Tibial nerve (tissue), 4 donors: ENCODE measurements around the gene EFCAB11. TPM values are rescaled to one million over a fixed set of nuclear protein-coding genes. Genes with fewer than 3 reads are reported as not detected.
"Not testable (repeated sequence)": the region's sequence is repeated elsewhere in the genome, so short reads cannot be mapped to it uniquely, and the experiment has no call there.

ENCODE experiments used
- DNase-seq, 2 donors: peaks; one replicate each; pipeline ENCODE4 v3.0.0-alpha.2; 2019; ENCODE audit warnings: low spot score in 2 of 2
- H3K27ac ChIP-seq, 4 donors: fragments of 200-600 bp; sonication (generic) in 3 of 4; one replicate each; pipeline ENCODE4 v1.5.1; 2017 to 2019; ENCODE audit warnings: mild to moderate bottlenecking in 1 of 4
- H3K27me3 ChIP-seq, 2 donors: fragments of 200-600 bp; sonication (generic) in 1 of 2; one replicate each; pipeline versions ENCODE4 v1.5.1 to v1.6.0; 2017 to 2019
- H3K36me3 ChIP-seq, 3 donors: fragments of 200-600 bp; sonication (generic); one replicate each; pipeline ENCODE4 v1.5.1; 2018 to 2019
- H3K4me1 ChIP-seq, 4 donors: fragments of 200-600 bp; sonication (generic) in 3 of 4; one replicate each; pipeline ENCODE4 v1.5.1; 2017 to 2019
- H3K4me3 ChIP-seq, 4 donors: fragments of 200-600 bp; sonication (generic) in 3 of 4; one replicate each; pipeline ENCODE4 v1.5.1; 2017 to 2019; ENCODE audit warnings: mild to moderate bottlenecking in 1 of 4, moderate library complexity in 1 of 4
- H3K9me3 ChIP-seq, 4 donors: fragments of 200-600 bp; sonication (generic) in 3 of 4; one replicate each; pipeline ENCODE4 v1.5.1; 2017 to 2019
- CTCF ChIP-seq, 5 experiments: fragments of 200-600 bp in 3 of 5; fragments of 450-650 bp in 2 of 5; sonication (generic) in 3 of 5; IDR thresholded peaks; one replicate each; pipeline ENCODE4 v1.5.1; 2016 to 2019; ENCODE audit warnings: antibody characterized with exemption in 5 of 5, mild to moderate bottlenecking in 3 of 5, moderate library complexity in 2 of 5
- EP300 ChIP-seq, 2 donors: sonication (generic); formaldehyde crosslinking; IDR thresholded peaks; one replicate each; pipeline ENCODE4 v1.6.1; 2017; ENCODE audit warnings: antibody characterized with exemption in 2 of 2, mild to moderate bottlenecking in 1 of 2
- POLR2A ChIP-seq, 2 donors: fragments of 450-650 bp; IDR thresholded peaks; one replicate each; pipeline ENCODE4 v1.6.1; 2017; ENCODE audit warnings: antibody characterized with exemption in 2 of 2, mild to moderate bottlenecking in 2 of 2, moderate library complexity in 2 of 2
- WGBS, 2 donors: methylation state at CpG; one replicate each; pipeline ENCODE4 v1.1.5; 2018; 5-methylcytosine and 5-hydroxymethylcytosine counted together
- total RNA-seq, 4 donors: library from RNA; depleted of rRNA; stranded (reverse); fragments of >200 nt; gene quantifications; one replicate each; pipeline ENCODE4 v1.1.0, GENCODE V29; 2016

The EFCAB11 gene
- total RNA-seq, 4 donors from 2014 or later = 2.2 to 7.8 (median 4.4) TPM

GRCh38 chr14:89900802-89901201 lies 53.7 kb downstream of the EFCAB11 start:
- H3K4me3 ChIP-seq = no peak overlapping the region
- no peaks in the 10 kb centered on the region for H3K36me3 ChIP-seq
- H3K4me1 ChIP-seq = no peaks in the 10 kb centered on the region
- H3K27ac ChIP-seq = no peak overlapping the region
- H3K27me3 ChIP-seq = no peaks in the 10 kb centered on the region
- no peaks in the 10 kb centered on the region for H3K9me3 ChIP-seq
- 85 to 89% methylated on average over 4 of the region's 4 CpGs for WGBS, 2 donors
- TF ChIP-seq POLR2A (IDR thresholded peaks at IDR 0.05) (no peak), CTCF (IDR thresholded peaks at IDR 0.05) (no peak), EP300 (IDR thresholded peaks at IDR 0.05) (no peak)
- DNase-seq = no peak

GRCh38 chr14:89899917-89900663 lies 54.4 kb downstream of the EFCAB11 start:
- H3K4me1 ChIP-seq = no peaks in the 10 kb centered on the region
- WGBS, 2 donors = 72 to 83% methylated on average over 4 of the region's 4 CpGs
- DNase-seq = no peak
- no peak overlapping the region for H3K4me3 ChIP-seq
- H3K9me3 ChIP-seq = no peaks in the 10 kb centered on the region
- no peaks in the 10 kb centered on the region for H3K27me3 ChIP-seq
- H3K27ac ChIP-seq = no peak overlapping the region
- H3K36me3 ChIP-seq = no peaks in the 10 kb centered on the region
- TF ChIP-seq EP300 (IDR thresholded peaks at IDR 0.05) (no peak), POLR2A (IDR thresholded peaks at IDR 0.05) (no peak), CTCF (IDR thresholded peaks at IDR 0.05) (peak in 4 of 5 experiments; percentile 22 to 35 (median 28))

- Histone ChIP-seq H3K27me3 (no peaks in the 10 kb centered on the region), H3K4me3 (no peak overlapping the region), H3K27ac (no peak overlapping the region), H3K4me1 (no peaks in the 10 kb centered on the region), H3K9me3 (no peaks in the 10 kb centered on the region), H3K36me3 (no peaks in the 10 kb centered on the region)
- no peak for TF ChIP-seq POLR2A (IDR thresholded peaks at IDR 0.05)
- no peak for TF ChIP-seq EP300 (IDR thresholded peaks at IDR 0.05)
- no peak for TF ChIP-seq CTCF (IDR thresholded peaks at IDR 0.05)
- WGBS, 2 donors = 88 to 95% methylated on average over 1 of the region's 1 CpG
- no peak for DNase-seq
These were observed 55.2 kb downstream of the EFCAB11 start for GRCh38 chr14:89899291-89899690.

- not testable (repeated sequence) for H3K27ac ChIP-seq, DNase-seq, H3K4me3 ChIP-seq, H3K9me3 ChIP-seq, H3K36me3 ChIP-seq, H3K27me3 ChIP-seq, H3K4me1 ChIP-seq
- 73 to 89% methylated on average over 3 of the region's 3 CpGs for WGBS, 2 donors
These were observed 61.1 kb downstream of the EFCAB11 start for GRCh38 chr14:89893388-89893787.

- Histone ChIP-seq H3K4me1 (no peaks in the 10 kb centered on the region), H3K4me3 (no peak overlapping the region), H3K27me3 (no peaks in the 10 kb centered on the region), H3K27ac (no peak overlapping the region), H3K9me3 (peaks cover 0 to 6% (median 0%) of the 10 kb centered on the region in 4 donors), H3K36me3 (peaks cover 0 to 7% (median 0%) of the 10 kb centered on the region in 3 donors)
- 90 to 92% methylated on average over 6 of the region's 6 CpGs for WGBS, 2 donors
- TF ChIP-seq EP300 (IDR thresholded peaks at IDR 0.05) (no peak), CTCF (IDR thresholded peaks at IDR 0.05) (no peak), POLR2A (IDR thresholded peaks at IDR 0.05) (no peak)
- DNase-seq = no peak
These were observed 61.6 kb downstream of the EFCAB11 start for GRCh38 chr14:89892953-89893352.

- not testable (repeated sequence) for DNase-seq, H3K4me1 ChIP-seq, H3K4me3 ChIP-seq, H3K9me3 ChIP-seq, H3K36me3 ChIP-seq, H3K27ac ChIP-seq, H3K27me3 ChIP-seq
- 92 to 96% methylated on average over 14 to 34 of the region's 35 CpGs for WGBS, 2 donors
These were observed 62.8 kb downstream of the EFCAB11 start for GRCh38 chr14:89891721-89892120.
